Fibroblast of lung (primary cell): ENCODE measurements around the gene NTSR1. TPM values are rescaled to one million over a fixed set of nuclear protein-coding genes. Genes with fewer than 3 reads are reported as not detected.

Experiments
- DNase-seq, 2 donors: peaks; one replicate each; pipeline versions ENCODE4 v3.0.0 to v3.0.0-alpha.2; 2010; ENCODE audit warnings: low read depth in 2 of 2
- H2AFZ ChIP-seq: 2 replicates; pipeline ENCODE4 v1.5.1; 2012; ENCODE audit warnings: low read length, control low read depth, inconsistent platforms
- H3K27ac ChIP-seq: 2 replicates; pipeline ENCODE4 v1.5.1; 2011; ENCODE audit warnings: low read length, control low read depth; ENCODE audit not compliant: insufficient read depth
- H3K27me3 ChIP-seq: 2 replicates; pipeline ENCODE4 v1.5.1; 2011; ENCODE audit warnings: mild to moderate bottlenecking, low read length; ENCODE audit not compliant: control insufficient read depth, insufficient read depth
- H3K36me3 ChIP-seq: 2 replicates; pipeline ENCODE4 v1.5.1; 2011; ENCODE audit warnings: low read length; ENCODE audit not compliant: control insufficient read depth, insufficient read depth
- H3K4me1 ChIP-seq: 2 replicates; pipeline ENCODE4 v1.5.1; 2011; ENCODE audit warnings: low read length; ENCODE audit not compliant: control insufficient read depth, insufficient read depth; ENCODE audit errors: extremely low read depth
- H3K4me2 ChIP-seq: 2 replicates; pipeline ENCODE4 v1.5.1; 2011; ENCODE audit warnings: low read length, control low read depth; ENCODE audit not compliant: insufficient read depth; ENCODE audit errors: extremely low read depth
- H3K4me3 ChIP-seq, 4 experiments: fragments of 200-600 bp in 1 of 4; sonication (generic) in 1 of 4; replicated peaks in 1 of 4; 2 replicates each; pipeline ENCODE4 v1.5.1; 2011 to 2016; ENCODE audit warnings: low read length in 4 of 4, low read depth in 3 of 4, mild to moderate bottlenecking in 3 of 4, control low read depth in 2 of 4, inconsistent platforms in 1 of 4, mixed read lengths in 1 of 4; ENCODE audit not compliant: insufficient read depth in 1 of 4; ENCODE audit errors: control extremely low read depth in 1 of 4
- H3K79me2 ChIP-seq: 2 replicates; pipeline ENCODE4 v1.5.1; 2012; ENCODE audit warnings: mild to moderate bottlenecking, low read length, inconsistent platforms; ENCODE audit not compliant: control insufficient read depth, insufficient read depth
- H3K9ac ChIP-seq: 2 replicates; pipeline ENCODE4 v1.5.1; 2011; ENCODE audit warnings: mild to moderate bottlenecking, low read length, control low read depth; ENCODE audit not compliant: insufficient read depth
- H3K9me3 ChIP-seq: 2 replicates; pipeline ENCODE4 v1.5.1; 2012; ENCODE audit warnings: low read depth, low read length; ENCODE audit not compliant: control insufficient read depth, insufficient read depth
- H4K20me1 ChIP-seq: 2 replicates; pipeline ENCODE4 v1.5.1; 2011; ENCODE audit warnings: low read length; ENCODE audit not compliant: control insufficient read depth, insufficient read depth; ENCODE audit errors: extremely low read depth
- CTCF ChIP-seq, 2 donors: IDR thresholded peaks in 1 of 2; conservative IDR thresholded peaks in 1 of 2; 1 replicate in 1 of 2; 2 replicates in 1 of 2; pipeline ENCODE4 v1.5.1; 2011 to 2012; ENCODE audit warnings: low read length in 2 of 2, control low read depth in 1 of 2, inconsistent platforms in 1 of 2, low read depth in 1 of 2, mild to moderate bottlenecking in 1 of 2
- EZH2 ChIP-seq: IDR thresholded peaks from 2 replicates; pipeline ENCODE4 v1.5.1; 2012; ENCODE audit warnings: low read length, control low read depth, mild to moderate bottlenecking; ENCODE audit errors: missing control alignments
- polyA plus RNA-seq, 2 donors: library from polyadenylated mRNA; depleted of rRNA in 1 of 2; stranded (reverse) in 1 of 2; unstranded in 1 of 2; fragments of >200 nt; gene quantifications; 2 replicates each; pipeline ENCODE4 v1.2.1, GENCODE V29; 2011 to 2012; ENCODE audit warnings: missing spikeins in 1 of 2
- total RNA-seq: library from RNA; depleted of rRNA; stranded (reverse); fragments of >200 nt; gene quantifications from 2 replicates; pipeline ENCODE4 v1.2.1, GENCODE V29; 2014

The NTSR1 gene
- total and polyA plus RNA-seq, 2 donors (not counting 1 experiment from before 2014, with no cell fraction given) = 0.05 to 0.33 TPM

DNA sequence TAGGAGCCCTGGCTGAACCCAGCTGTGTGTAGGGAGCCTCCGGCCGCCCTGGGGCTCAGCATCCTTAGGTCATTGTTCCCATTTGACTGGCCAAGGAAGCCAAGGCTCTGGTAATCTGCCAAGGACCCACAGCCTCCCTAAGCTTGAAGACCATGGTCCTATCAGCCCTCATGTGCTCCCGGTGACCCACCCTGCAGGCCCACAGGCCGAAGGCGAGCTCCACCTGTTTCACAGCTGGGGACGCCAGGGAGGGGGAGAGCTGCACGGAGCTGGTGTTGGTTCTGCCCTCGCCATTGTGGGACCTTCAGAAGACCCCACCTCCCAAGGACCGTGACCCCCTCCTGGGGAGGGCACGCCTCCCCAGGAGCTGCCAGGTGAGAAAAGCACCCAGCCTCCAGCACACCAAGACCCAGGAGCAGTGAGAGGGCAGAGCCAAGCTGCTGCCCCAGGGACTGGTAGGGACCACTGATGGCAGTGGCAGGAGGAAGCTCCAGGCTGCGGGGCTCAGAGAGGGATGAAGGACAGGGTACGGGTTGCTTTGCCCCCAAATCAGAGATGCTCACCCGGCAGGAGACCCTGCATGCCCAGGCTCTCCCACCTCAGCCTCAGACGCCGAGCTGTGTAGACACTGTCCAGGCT is 56.9 kb downstream of the NTSR1 start:
- Histone ChIP-seq H3K79me2 (no peaks in the 10 kb centered on the region), H3K4me3 (no peak overlapping the region), H3K36me3 (no peaks in the 10 kb centered on the region), H3K9ac (no peak overlapping the region), H3K9me3 (no peaks in the 10 kb centered on the region), H4K20me1 (no peaks in the 10 kb centered on the region), H3K4me1 (no peaks in the 10 kb centered on the region), H3K27me3 (peaks cover 9% of the 10 kb centered on the region), H2AFZ (no peak overlapping the region), H3K27ac (no peak overlapping the region), H3K4me2 (no peak overlapping the region)
- TF ChIP-seq EZH2 = no peak
- TF ChIP-seq CTCF (conservative IDR thresholded peaks at IDR 0.05 in 1 of 2, IDR thresholded peaks at IDR 0.05 in 1 of 2; ENCODE audit: low read depth in 1 of 2, low read length in 2 of 2) = no peak
- no peak for DNase-seq

- Histone ChIP-seq H3K4me1 (no peaks in the 10 kb centered on the region), H3K36me3 (no peaks in the 10 kb centered on the region), H3K79me2 (no peaks in the 10 kb centered on the region), H4K20me1 (no peaks in the 10 kb centered on the region), H3K27me3 (peaks cover 9% of the 10 kb centered on the region), H3K9me3 (no peaks in the 10 kb centered on the region), H2AFZ (no peak overlapping the region), H3K4me2 (no peak overlapping the region), H3K9ac (no peak overlapping the region), H3K4me3 (no peak overlapping the region), H3K27ac (no peak overlapping the region)
- DNase-seq = no peak
- TF ChIP-seq EZH2 (no peak), CTCF (conservative IDR thresholded peaks at IDR 0.05 in 1 of 2, IDR thresholded peaks at IDR 0.05 in 1 of 2; ENCODE audit: low read depth in 1 of 2, low read length in 2 of 2) (no peak)
Observed at GRCh38 chr20:62766071-62766450, 57.4 kb downstream of the NTSR1 start.

DNA sequence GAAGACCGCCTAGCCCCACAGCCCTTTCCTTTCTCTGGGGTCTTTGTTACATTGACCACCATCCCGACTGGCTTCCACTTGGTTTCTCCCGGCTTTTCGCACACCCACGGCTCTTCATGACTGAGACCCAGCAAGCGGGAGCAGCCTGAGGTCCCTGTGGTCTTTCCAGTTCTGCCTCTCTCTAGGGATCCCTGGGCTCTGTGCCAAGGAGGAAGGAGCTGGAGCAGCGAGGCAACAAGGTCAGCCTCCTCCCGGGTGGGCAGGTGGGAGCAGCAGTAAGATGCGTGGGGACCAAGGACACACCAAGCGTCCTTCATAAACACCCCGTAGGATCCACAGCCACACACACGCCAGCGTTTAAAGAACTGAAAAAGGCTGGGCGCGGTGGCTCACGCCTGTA is 58.1 kb downstream of the NTSR1 start:
- H3K79me2 ChIP-seq = no peaks in the 10 kb centered on the region
- no peak overlapping the region for H3K9ac ChIP-seq
- H4K20me1 ChIP-seq = no peaks in the 10 kb centered on the region
- H3K27me3 ChIP-seq = peaks cover 9% of the 10 kb centered on the region
- no peak for TF ChIP-seq CTCF (conservative IDR thresholded peaks at IDR 0.05 in 1 of 2, IDR thresholded peaks at IDR 0.05 in 1 of 2; ENCODE audit: low read depth in 1 of 2, low read length in 2 of 2)
- TF ChIP-seq EZH2 = no peak
- no peaks in the 10 kb centered on the region for H3K4me1 ChIP-seq
- H3K36me3 ChIP-seq = no peaks in the 10 kb centered on the region
- no peak overlapping the region for H3K4me3 ChIP-seq
- H2AFZ ChIP-seq = no peak overlapping the region
- DNase-seq = no peak
- no peak overlapping the region for H3K27ac ChIP-seq
- H3K4me2 ChIP-seq = no peak overlapping the region
- H3K9me3 ChIP-seq = no peaks in the 10 kb centered on the region
